ENCODE results near the gene ANKRD28.

DNA sequence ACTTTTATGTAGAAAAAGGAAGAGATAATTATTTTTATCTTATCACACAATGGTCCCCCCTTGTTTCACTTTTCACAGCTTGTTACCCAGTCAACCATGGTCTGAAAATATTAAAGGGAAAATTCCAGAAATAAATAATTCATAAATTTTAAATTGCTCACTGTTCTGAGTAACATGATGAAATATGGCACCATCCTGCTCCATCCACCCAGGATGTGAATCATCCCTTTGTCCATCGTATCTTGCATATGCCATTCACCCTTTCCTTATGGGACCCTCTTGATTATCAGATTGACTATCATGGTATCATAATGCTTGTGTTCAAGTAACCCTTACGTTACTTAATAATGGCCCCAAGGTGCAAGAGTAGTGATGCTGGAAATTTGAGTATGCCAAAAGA, 43.7 kb downstream of the ANKRD28 start:
- no peak for TF ChIP-seq CTCF (conservative IDR thresholded peaks at IDR 0.05)
- no peak for TF ChIP-seq ZFX (IDR thresholded peaks at IDR 0.05)

Data from C4-2B (cell line).